HCT116 (cell line): ENCODE results near the gene EIF5B. TPM values are rescaled to one million over a fixed set of nuclear protein-coding genes. Genes with fewer than 3 reads are reported as not detected.
"Not testable (repeated sequence)": the region's sequence is repeated elsewhere in the genome, so short reads cannot be mapped to it uniquely, and the experiment has no call there.

Source experiments
- ATAC-seq: fragments of 200-7000 bp; cut with Tn5 transposase; 2 replicates; pipeline ENCODE4 v1.9.1; 2020; ENCODE audit warnings: mild to moderate bottlenecking, moderate library complexity
- BruUV-seq: library from RNA; stranded (reverse); fragments of 400-500 nt; replicated peaks from 2 replicates; lab custom pipeline; 2021; lab: Mats Ljungman, UMichigan
- CTCF ChIA-PET: fragments of 300-600 bp; sonication (Branson Sonifier 250); formaldehyde crosslinking; loops from one replicate; lab custom pipeline; 2021; ENCODE audit warnings: antibody characterized with exemption; lab: Charles Lee
- POLR2A ChIA-PET: fragments of 300-600, 350-600 bp; sonication (Branson Sonifier 250); formaldehyde crosslinking; loops from one replicate; lab custom pipeline; 2021; ENCODE audit warnings: antibody characterized with exemption; lab: Charles Lee
- RAD21 ChIA-PET, 2 experiments: fragments of 300-600 bp; sonication (Branson Sonifier 250); formaldehyde crosslinking; loops; one replicate each; lab custom pipeline; 2023; ENCODE audit warnings: low total read pairs in 2 of 2; ENCODE audit not compliant: uncharacterized antibody in 2 of 2, unreplicated experiment in 2 of 2, low non-redundant PET in 1 of 2; lab: Charles Lee
- DNase-seq: peaks from one replicate; pipeline ENCODE4 v3.0.0-alpha.2; 2010; ENCODE audit warnings: low read depth, low spot score
- H2AFZ ChIP-seq: fragments of 200-600 bp; shearing (Covaris generic), sonication (generic); 2 replicates; pipeline ENCODE4 v1.6.1; 2017; ENCODE audit warnings: low read depth, mixed run types, mixed read lengths, antibody characterized with exemption, low read length; ENCODE audit not compliant: poor library complexity, severe bottlenecking
- H3K27ac ChIP-seq: 2 replicates; pipeline ENCODE4 v1.5.1; 2012; ENCODE audit warnings: low read depth, low read length
- H3K27me3 ChIP-seq: fragments of 200-600 bp; sonication (generic); 2 replicates; pipeline ENCODE4 v1.6.1; 2016; ENCODE audit warnings: mixed run types, low read length, mixed read lengths; ENCODE audit not compliant: insufficient read depth
- H3K36me3 ChIP-seq, 2 experiments: fragments of 200-500 bp in 1 of 2; fragments of 200-600 bp in 1 of 2; sonication (Bioruptor generic) in 1 of 2; sonication (generic) in 1 of 2; 2 replicates each; pipeline versions ENCODE4 v1.5.1 to v1.6.1; 2014 to 2016; ENCODE audit warnings: low read length in 2 of 2, inconsistent platforms in 1 of 2, mixed read lengths in 1 of 2, mixed run types in 1 of 2; ENCODE audit not compliant: insufficient read depth in 2 of 2, control insufficient read depth in 1 of 2
- H3K4me1 ChIP-seq, 2 experiments: fragments of 200-600 bp in 1 of 2; sonication (generic) in 1 of 2; 2 replicates each; pipeline versions ENCODE4 v1.5.1 to v1.6.1; 2012 to 2017; ENCODE audit warnings: low read length in 2 of 2, inconsistent platforms in 1 of 2, mild to moderate bottlenecking in 1 of 2, mixed read lengths in 1 of 2, mixed run types in 1 of 2, moderate library complexity in 1 of 2; ENCODE audit not compliant: insufficient read depth in 2 of 2, control insufficient read depth in 1 of 2
- H3K4me2 ChIP-seq: fragments of 200-600 bp; sonication (generic); 2 replicates; pipeline ENCODE4 v1.6.1; 2017; ENCODE audit warnings: mixed run types, low read length, mixed read lengths
- H3K4me3 ChIP-seq, 2 experiments: fragments of 200-600 bp in 1 of 2; sonication (generic) in 1 of 2; replicated peaks in 1 of 2; 2 replicates each; pipeline ENCODE4 v1.5.1; 2011 to 2016; ENCODE audit warnings: low read length in 2 of 2, control low read depth in 1 of 2, low read depth in 1 of 2, mild to moderate bottlenecking in 1 of 2, mixed read lengths in 1 of 2, mixed run types in 1 of 2
- H3K79me2 ChIP-seq: fragments of 200-600 bp; sonication (generic); 2 replicates; pipeline ENCODE4 v1.6.1; 2017; ENCODE audit warnings: mild to moderate bottlenecking, mixed run types, low read length, moderate library complexity, mixed read lengths; ENCODE audit not compliant: insufficient read depth
- H3K9ac ChIP-seq: fragments of 200-600 bp; sonication (generic); 2 replicates; pipeline ENCODE4 v1.6.1; 2016; ENCODE audit warnings: low read length, mixed read lengths
- H3K9me2 ChIP-seq: fragments of 200-600 bp; sonication (generic), shearing (Covaris generic); 2 replicates; pipeline ENCODE4 v1.6.1; 2017; ENCODE audit warnings: mixed run types, mild to moderate bottlenecking, moderate library complexity; ENCODE audit not compliant: insufficient read depth
- H3K9me3 ChIP-seq, 2 experiments: fragments of 200-500 bp in 1 of 2; fragments of 200-600 bp in 1 of 2; sonication (Bioruptor generic) in 1 of 2; sonication (generic) in 1 of 2; 2 replicates each; pipeline ENCODE4 v1.6.1; 2014 to 2017; ENCODE audit warnings: low read length in 2 of 2, mixed read lengths in 2 of 2, inconsistent platforms in 1 of 2, low read depth in 1 of 2, mild to moderate bottlenecking in 1 of 2, mixed run types in 1 of 2, moderate library complexity in 1 of 2; ENCODE audit not compliant: control insufficient read depth in 1 of 2, insufficient read depth in 1 of 2
- H4K20me1 ChIP-seq: fragments of 200-600 bp; sonication (generic), shearing (Covaris generic); 2 replicates; pipeline ENCODE4 v1.6.1; 2017; ENCODE audit warnings: mixed run types, mild to moderate bottlenecking, moderate library complexity; ENCODE audit not compliant: insufficient read depth
- EGR1 ChIP-seq: IDR thresholded peaks from 2 replicates; pipeline ENCODE4 v1.6.1; 2012; ENCODE audit warnings: low read depth
- RAD21 ChIP-seq: IDR thresholded peaks from 2 replicates; pipeline ENCODE4 v1.6.1; 2012; ENCODE audit warnings: low read depth, mild to moderate bottlenecking
- SRF ChIP-seq: IDR thresholded peaks from 2 replicates; pipeline ENCODE4 v1.6.1; 2012; ENCODE audit warnings: low read depth
- TCF7L2 ChIP-seq: IDR thresholded peaks from 2 replicates; pipeline ENCODE4 v1.7.0; 2011; ENCODE audit warnings: borderline replicate concordance, inconsistent platforms; ENCODE audit not compliant: insufficient read depth, insufficient read length; ENCODE audit errors: extremely low read depth
- ZNF274 ChIP-seq: fragments of 200-500 bp; sonication (Bioruptor generic); IDR thresholded peaks from 2 replicates; pipeline ENCODE4 v1.6.1; 2014; ENCODE audit warnings: mild to moderate bottlenecking, low read depth, low read length, inconsistent platforms
- intact Hi-C: fragments of 100-400 bp; cut with micrococcal nuclease; formaldehyde crosslinking; loops from 2 replicates; pipeline ENCODE4 v1.10.0; 2022
- total RNA-seq: library from RNA; stranded (reverse); gene quantifications from one replicate; pipeline ENCODE4 v1.2.1, GENCODE V29; 2021; ENCODE audit not compliant: unreplicated experiment
- TF ChIP-seq, protein P1 (sequence below): IDR thresholded peaks from 2 replicates; pipeline ENCODE4 v1.6.1; 2012
- TF ChIP-seq, protein P2 (sequence below): IDR thresholded peaks from 2 replicates; pipeline ENCODE4 v1.6.1; 2011; ENCODE audit warnings: mild to moderate bottlenecking, low read length, moderate library complexity; ENCODE audit not compliant: insufficient replicate concordance; ENCODE audit errors: extremely low read depth

Gene EIF5B
- total RNA-seq, 1 experiment from 2014 or later = 65.9 TPM

DNA sequence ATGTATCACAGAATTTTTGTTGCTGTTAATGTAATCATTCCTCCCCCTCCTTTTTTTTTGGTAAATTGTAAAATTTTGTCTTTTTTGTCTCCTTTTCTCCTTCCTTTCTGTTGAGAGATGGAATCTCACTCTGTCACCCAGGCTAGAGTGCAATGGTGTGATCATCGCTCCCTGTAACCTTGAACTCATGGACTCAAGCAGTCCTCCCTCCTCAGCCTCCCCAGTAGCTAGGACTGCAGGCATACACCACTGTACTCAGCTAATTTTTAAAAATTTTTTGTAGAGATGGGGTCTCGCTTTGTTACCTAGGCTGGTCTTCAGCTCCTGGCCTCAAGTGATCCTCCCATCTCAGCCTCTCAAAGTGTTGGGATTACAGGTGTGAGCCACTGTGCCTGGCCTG is 5.3 kb downstream of the EIF5B start:
- Histone ChIP-seq H3K4me1 (peaks cover 0 to 10% of the 10 kb centered on the region in 2 experiments), H4K20me1 (peaks cover 11% of the 10 kb centered on the region; the same call in 1 of the 2 replicates), H3K4me3 (no peak overlapping the region), H3K4me2 (no peak overlapping the region), H3K79me2 (peaks cover 100% of the 10 kb centered on the region), H3K36me3 (no peaks in the 10 kb centered on the region), H3K9me3 (no peaks in the 10 kb centered on the region), H3K27me3 (no peaks in the 10 kb centered on the region), H3K27ac (no peak overlapping the region), H3K9ac (no peak overlapping the region), H2AFZ (no peak overlapping the region), H3K9me2 (no peaks in the 10 kb centered on the region)
- DNase-seq (no peak), ATAC-seq (no peak)
- CTCF ChIA-PET = no interaction called here
- intact Hi-C loops = no loop called here
- TF ChIP-seq ZNF274 = no peak
- TF ChIP-seq, protein P1, sequence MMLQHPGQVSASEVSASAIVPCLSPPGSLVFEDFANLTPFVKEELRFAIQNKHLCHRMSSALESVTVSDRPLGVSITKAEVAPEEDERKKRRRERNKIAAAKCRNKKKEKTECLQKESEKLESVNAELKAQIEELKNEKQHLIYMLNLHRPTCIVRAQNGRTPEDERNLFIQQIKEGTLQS = no peak
- no peak for TF ChIP-seq SRF
- TF ChIP-seq EGR1 = no peak
- TF ChIP-seq, protein P2, sequence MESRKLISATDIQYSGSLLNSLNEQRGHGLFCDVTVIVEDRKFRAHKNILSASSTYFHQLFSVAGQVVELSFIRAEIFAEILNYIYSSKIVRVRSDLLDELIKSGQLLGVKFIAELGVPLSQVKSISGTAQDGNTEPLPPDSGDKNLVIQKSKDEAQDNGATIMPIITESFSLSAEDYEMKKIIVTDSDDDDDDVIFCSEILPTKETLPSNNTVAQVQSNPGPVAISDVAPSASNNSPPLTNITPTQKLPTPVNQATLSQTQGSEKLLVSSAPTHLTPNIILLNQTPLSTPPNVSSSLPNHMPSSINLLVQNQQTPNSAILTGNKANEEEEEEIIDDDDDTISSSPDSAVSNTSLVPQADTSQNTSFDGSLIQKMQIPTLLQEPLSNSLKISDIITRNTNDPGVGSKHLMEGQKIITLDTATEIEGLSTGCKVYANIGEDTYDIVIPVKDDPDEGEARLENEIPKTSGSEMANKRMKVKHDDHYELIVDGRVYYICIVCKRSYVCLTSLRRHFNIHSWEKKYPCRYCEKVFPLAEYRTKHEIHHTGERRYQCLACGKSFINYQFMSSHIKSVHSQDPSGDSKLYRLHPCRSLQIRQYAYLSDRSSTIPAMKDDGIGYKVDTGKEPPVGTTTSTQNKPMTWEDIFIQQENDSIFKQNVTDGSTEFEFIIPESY = no peak
- no peak for TF ChIP-seq TCF7L2
- TF ChIP-seq RAD21 = no peak
- BruUV-seq = no TSS peak
- RAD21 ChIA-PET = no interaction called here
- POLR2A ChIA-PET = no interaction called here

DNA sequence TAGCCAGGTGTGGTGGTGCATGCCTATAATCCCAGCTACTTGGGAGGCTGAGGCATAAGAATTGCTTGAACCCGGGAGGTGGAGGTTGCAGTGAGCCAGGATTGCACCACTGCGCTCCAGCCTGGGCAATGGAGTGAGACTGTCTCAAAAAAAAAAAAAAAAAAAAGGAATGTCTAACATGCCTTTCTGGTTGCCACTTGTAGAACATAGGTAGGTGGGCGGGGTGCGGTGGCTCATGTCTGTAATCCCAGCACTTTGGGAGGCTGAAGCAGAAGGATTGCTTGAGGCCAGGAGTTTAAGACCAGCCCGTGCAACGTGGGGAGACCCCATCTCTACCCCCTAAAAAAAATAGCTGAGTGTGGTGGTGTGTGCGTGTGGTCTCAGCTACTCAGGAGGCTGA is 8.3 kb downstream of the EIF5B start:
- H3K9me2 ChIP-seq, H2AFZ ChIP-seq, RAD21 ChIA-PET, H3K27ac ChIP-seq, DNase-seq, H3K9me3 ChIP-seq, H3K4me2 ChIP-seq, BruUV-seq, intact Hi-C loops, H3K4me3 ChIP-seq, CTCF ChIA-PET, H3K9ac ChIP-seq, H3K36me3 ChIP-seq, ATAC-seq, H3K4me1 ChIP-seq, H3K27me3 ChIP-seq: not testable (repeated sequence)
- Histone ChIP-seq H4K20me1 (peaks cover 34% of the 10 kb centered on the region; the same call in 1 of the 2 replicates), H3K79me2 (peaks cover 100% of the 10 kb centered on the region)
- POLR2A ChIA-PET = interaction anchor here (3.4 kb wide), 1 partner anchor 9 kb away, joined by 14 read pairs; the partner anchor contains the start of genes EIF5B and TXNDC9
